ENCODE measurements around the gene DTNA.
"Not testable (repeated sequence)": the region's sequence is repeated elsewhere in the genome, so short reads cannot be mapped to it uniquely, and the experiment has no call there.

Gene DTNA

GRCh38 chr18:34709750-34710441, at the start of gene DTNA:
Gene DTNA, plus strand, starts transcription at chr18:34710298. Its CDS starts 45,679 bp downstream, at chr18:34755977.
- DNase-seq (ENCODE audit: low read depth in 2 of 2), result no peak

DNA sequence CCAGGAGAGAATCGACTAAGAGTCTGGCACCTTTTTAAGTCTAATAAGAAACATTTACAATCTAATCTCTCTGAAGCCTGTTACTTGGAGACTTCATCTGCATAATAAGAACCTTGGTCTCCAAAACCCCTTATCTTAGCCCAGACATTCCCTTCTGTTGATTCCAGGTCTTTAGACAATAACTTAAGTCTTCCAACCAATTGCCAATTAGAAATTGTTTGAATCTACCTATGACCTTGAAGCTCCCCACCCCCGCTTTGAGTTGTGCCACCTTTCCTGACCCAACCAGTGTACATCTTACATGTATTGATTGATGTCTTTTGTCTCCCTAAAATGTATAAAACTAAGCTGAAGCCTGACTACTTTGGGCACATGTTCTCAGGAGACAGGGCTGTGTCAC, 49.5 kb upstream of the DTNA start:
- DNase-seq (ENCODE audit: low read depth in 2 of 2), result no peak

DNA sequence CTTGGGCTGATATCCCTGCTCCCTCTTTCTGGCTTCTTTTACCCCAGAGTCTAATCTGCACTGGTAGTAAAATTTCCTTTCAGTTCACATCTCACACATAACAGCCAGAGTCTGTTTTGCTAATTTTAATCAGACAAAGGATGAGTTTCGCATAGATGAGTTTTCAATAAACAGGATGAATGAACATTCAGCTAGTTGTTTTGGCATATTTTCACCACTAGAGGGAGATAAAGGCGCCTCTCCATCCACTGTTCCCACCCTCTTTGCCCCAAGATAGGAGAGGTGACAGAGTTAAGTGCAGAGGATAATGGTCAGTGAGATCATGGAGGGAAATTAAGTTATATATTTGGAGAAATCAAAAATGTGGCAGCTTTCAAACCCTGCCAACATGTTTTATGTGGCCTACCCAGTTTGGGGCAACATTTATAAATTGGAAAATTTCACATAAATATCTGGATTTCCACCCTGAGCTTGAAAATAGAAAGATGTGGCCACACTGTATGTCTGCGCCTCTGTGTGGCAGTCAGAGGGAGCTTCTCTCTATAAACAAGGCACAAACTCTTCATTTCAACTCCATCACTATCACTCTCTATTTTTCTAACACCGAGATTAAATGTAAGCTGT, 48.5 kb upstream of the DTNA start:
- no peak for DNase-seq (ENCODE audit: low read depth in 2 of 2)

DNA sequence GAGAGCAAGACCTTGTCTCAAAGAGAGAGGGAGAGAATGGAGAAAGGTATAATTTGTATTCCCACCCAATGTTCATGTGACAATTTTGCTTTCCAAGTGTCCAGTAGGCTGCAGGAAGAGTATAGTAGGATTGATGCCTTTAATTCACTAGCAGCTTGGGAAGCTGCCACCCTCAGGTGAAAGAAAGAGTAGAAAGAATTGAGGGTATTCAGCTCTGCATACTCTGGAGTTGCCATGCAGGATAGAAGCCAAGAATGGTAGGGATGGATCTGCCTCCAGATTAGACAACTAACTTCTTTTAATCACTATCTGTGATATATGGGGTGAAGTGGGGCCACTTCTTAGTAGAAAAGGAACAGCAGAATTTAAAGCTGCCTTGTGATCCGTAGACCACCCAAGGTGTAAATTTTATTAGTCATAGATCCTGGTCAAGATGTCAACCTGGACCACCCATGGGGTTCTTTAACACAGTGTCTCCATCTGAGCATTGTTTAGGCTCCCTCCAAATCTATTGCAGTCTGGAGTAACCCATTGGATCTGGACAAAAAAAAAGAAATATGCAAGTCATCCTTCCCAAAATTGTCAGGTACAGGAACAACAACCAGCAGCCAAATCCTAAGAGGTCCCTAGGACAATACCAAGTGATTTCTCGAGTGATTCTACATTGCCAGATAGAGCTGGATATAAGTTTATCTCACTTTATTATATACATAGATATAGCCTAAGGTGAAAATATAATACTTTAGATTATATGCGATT, 33.1 kb upstream of the DTNA start:
- DNase-seq (ENCODE audit: low read depth in 2 of 2), result no peak

GRCh38 chr18:34689750-34690149, 20.3 kb upstream of the DTNA start:
- DNase-seq (ENCODE audit: low read depth in 2 of 2), result not testable (repeated sequence)

DNA sequence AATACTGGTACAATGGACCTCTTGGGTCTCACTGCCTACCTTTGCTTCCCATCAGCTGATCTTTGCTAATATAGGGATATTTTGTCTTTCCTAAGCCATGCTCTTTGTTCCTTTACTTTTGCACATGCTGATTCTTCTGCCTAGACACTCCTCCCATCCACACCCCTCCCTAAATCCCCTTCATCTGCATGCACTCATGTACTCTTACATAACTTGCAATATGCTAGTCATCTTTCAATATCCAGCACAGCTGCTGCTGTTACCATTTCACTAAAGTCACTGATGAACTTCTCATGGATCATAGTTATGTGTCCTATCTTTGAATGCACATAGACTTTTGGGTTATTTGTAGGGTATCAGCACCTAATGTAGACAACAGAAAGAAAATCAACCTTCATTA, 18.5 kb upstream of the DTNA start:
- no peak for DNase-seq (ENCODE audit: low read depth in 2 of 2)

DNA sequence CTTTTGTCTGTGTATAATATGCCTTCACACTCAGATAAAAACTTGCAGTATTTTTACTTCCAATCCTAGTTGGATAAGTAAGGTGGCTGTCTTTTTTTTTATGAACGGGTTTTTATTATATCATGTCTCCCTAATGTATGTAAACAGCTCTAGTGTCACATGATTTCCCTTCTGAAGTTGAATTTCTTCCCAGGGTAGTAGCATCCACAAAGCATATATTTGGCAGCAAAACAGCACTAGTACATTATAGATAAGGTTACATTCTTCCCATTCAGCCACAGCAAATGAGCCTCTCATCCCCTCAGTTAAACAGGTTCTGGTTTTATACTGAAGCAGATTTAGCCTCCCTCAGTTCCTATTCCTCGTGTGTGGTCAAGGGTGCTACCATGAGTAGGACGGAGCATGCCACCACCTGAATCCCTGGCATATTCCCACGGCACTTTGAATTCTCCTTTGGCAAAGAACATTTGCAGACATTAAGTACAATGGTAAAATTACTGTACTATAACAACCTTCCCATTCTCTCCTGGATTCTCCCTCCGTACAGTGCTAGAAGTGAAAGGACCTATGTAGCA, 15.4 kb upstream of the DTNA start:
- no peak for DNase-seq (ENCODE audit: low read depth in 2 of 2)

DNA sequence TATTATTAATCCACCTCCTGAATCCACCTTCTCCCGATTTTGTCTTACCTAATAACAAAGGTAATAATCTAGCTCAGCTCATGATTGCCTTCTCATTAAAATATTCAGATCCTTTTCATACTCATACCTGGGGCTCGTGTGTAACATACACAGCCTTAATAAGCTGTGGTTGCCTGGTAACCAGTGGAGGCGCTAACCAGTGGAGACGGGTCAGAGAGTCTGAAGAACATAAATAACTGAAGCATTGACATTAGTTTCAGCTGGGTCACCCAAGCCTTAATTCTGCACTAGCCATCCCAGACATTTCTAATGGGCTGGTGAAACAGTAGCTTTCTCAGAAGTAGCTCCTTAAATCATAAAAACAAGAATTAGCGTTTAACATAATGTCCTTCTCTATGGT, 14.8 kb upstream of the DTNA start:
- no peak for DNase-seq (ENCODE audit: low read depth in 2 of 2)

DNA sequence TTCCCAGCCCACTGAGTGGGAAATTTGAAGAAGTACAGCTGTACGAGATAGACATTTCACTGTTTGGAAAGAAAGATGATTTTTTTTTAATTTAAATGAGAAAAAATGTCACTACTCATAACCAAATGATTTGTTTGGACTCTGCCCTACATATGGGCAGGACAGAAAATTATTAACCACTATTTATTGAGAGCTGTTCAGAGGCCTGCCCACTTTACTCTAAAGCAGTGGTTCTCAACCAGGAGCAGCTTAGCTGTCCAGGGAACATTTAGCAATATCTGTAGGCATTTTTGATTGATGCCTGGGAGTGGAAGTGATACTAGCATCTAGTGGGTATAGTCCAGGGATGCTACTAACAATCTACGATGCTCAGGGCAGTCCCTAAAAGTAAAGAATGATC, 13.4 kb upstream of the DTNA start:
- no peak for DNase-seq (ENCODE audit: low read depth in 2 of 2)

DNA sequence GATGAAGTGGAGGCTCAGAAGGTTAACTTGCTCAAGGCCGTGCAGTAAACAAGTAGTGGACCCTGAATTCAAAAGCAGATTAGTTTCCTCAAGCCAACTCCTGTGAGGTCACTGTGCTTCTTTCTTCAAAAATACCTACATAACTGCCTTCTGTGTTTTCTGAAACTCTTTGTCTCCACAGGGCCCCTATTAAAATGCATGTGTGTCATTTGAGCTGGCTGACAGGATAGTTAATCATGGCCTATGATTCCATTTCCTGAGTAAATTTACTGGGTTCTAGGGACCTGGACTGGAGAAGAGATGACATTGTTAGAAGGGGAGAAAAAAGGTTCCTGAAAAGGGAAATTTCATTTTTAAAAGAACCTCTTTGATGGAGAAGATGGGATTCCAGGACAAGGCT, 12.9 kb upstream of the DTNA start:
- no peak for DNase-seq (ENCODE audit: low read depth in 2 of 2)

- no peak for DNase-seq (ENCODE audit: low read depth in 2 of 2)
These were observed 12.2 kb upstream of the DTNA start for GRCh38 chr18:34697891-34698290.

DNA sequence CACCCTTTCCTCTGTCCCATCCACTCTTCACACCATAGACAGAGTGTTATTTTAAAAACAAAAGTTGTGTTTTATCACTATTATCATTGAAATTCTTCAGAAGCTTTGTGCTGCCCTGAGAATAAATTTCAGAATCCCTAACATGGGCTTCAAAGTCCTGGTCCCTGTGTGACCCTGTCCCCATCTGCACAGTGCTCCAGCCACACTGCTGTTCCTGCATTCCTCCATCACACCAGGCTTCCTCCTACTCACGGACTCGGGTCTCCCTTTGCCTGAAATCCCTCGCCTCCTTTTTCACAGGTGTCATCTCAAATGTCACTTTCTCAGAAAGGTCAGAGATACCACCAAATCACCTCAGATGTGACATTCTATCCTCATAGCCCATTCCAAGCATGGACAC, 8.2 kb upstream of the DTNA start:
- no peak for DNase-seq (ENCODE audit: low read depth in 2 of 2)

DNA sequence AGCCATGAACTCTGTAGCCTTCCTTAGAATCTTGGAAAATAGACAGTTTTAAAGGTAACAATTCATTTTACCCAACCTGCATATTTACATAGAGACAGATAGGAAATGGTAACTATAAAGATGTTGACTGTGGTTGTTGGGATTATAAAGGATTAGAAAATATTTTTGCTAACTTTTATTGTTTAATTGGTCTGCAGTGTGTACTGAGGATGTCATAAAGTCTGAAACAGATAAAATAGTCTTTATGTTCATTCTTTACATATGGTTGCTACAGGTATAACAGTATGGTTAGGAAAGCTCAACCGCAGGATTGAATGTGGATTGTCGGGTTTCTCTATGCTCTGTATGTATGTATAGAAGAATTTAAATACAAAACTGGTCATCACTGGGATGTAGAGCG, 7.3 kb upstream of the DTNA start:
- DNase-seq (ENCODE audit: low read depth in 2 of 2), result no peak

- DNase-seq (ENCODE audit: low read depth in 2 of 2), result no peak
These were observed 6.0 kb upstream of the DTNA start for GRCh38 chr18:34704074-34704473.

DNA sequence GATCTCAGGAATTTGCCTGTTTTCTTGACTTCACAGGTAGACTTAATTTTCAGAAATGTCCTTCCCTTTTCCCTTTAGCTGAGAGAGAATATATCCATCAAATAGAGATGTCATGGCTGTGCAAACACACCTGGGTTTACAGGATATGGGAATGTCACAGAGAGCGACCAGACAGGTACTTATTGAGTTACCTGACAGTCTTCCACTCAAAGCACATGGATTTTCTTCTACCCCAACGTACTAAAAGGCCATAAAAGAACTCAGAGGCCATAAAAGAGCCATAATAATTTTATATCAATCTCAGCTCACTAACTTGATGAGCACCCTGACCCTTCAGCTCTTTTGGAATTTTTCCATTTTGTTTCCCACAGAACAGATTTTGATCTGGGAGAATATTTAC, 5.3 kb upstream of the DTNA start:
- DNase-seq (ENCODE audit: low read depth in 2 of 2), result no peak

- no peak for DNase-seq (ENCODE audit: low read depth in 2 of 2)
These were observed 2.4 kb upstream of the DTNA start for GRCh38 chr18:34707670-34708069.

DNA sequence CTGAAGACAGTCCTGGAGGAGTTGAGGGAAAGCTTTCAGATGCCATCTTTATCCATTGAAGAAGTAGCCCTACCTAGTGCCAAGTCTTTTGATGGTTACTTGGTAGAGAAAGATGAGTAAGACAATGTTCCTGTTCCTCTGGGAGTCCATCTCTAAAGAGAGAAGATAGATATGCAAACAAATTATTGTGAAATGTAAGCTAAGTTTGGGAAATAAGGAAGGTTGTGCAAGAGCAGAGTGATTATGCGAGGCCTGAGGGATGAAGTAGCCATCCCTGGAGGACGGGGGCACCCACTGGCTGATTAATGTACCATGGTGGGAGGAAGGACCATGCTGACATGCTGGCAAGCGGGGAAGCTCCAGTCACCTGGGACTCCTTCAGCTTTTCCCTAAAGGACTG, 994 bp upstream of the DTNA start:
- no peak for DNase-seq (ENCODE audit: low read depth in 2 of 2)

GRCh38 chr18:34710458-34710914, 388 bp downstream of the DTNA start:
- DNase-seq (ENCODE audit: low read depth in 2 of 2), result no peak

DNA sequence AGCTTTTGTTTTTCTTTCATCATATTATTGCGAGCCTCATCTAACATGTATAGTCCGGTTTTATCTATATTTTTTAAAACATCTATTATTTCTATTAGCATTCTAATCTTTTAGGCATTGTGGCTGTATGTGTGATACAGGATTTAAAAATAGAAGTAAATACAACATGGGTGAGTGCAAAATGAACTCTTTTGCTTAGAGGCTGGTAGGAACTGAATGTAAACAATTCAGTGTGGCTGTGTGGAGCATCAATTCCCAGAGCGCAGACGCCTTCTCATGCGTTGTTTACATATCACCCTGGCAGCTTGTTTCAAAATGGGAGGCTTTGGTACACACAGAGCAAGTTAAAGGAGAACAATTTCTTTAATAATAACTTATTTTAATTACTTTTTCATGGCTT, 836 bp downstream of the DTNA start:
- no peak for DNase-seq (ENCODE audit: low read depth in 2 of 2)

DNA sequence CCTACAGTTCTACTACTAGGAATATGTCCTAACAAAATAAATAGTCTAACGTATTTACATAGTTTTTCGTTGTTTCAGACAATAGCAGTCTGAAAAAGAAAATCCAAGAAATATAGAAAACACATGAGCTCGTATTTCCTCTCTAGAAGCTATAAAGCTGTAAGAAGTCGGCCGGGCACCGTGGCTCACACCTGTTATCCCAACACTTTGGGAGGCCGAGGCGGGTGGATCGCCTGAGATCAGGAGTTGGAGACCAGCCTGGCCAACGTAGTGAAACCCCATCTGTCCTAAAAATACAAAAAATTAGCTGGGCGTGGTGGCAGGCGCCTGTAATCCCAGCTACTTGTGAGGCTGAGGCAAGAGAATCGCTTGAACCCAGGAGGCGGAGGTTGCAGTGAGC, 6.0 kb downstream of the DTNA start:
- not testable (repeated sequence) for DNase-seq (ENCODE audit: low read depth in 2 of 2)

- DNase-seq (ENCODE audit: low read depth in 2 of 2), result no peak
These were observed 8.5 kb downstream of the DTNA start for GRCh38 chr18:34718610-34719009.

DNA sequence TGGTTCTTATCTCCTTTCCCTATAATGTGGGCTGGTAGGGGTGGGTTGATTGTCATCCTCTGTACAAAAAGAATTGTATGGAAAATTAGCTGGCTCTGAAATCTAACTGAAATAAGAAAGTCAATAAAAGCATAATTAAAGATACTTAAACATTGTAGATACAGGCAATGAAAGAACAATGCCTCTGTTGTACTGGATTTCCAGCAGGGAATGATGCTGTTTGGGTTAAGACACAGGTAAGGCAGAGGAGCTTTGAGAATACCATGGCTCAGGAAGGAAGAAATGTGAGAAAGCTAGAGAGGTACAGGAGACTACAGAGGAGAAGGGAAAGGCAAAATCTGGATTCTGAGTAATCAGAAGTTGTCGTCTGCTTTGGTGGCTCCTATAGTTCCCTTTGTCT, 10.1 kb downstream of the DTNA start:
- DNase-seq (ENCODE audit: low read depth in 2 of 2), result no peak

DNA sequence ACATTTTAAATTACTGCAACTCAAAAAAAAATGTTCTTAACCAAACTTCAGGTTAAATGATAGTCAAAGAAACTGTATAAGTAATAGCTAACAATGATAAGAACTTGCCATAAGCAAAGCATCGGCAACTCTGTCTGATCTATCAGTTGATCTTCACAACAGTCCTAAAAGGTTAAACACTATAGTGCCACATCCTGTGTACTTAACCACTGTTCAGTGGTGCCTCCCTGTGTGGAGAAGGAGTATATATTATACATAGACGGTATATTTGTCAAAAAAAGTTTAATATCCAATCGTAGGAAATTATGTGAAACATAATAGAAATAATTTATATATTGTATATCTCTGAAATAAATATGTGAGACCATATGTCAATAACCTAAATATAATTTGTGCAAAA, 13.0 kb downstream of the DTNA start:
- DNase-seq (ENCODE audit: low read depth in 2 of 2), result no peak
